HEK293T (cell line): Measurements from ENCODE around the gene MYLK4.

Source experiments
- CTCF ChIA-PET: fragments of 350-600 bp; formaldehyde crosslinking; extraction: SDS; loops from one replicate; lab custom pipeline; 2021; ENCODE audit warnings: antibody characterized with exemption, inconsistent platforms; lab: Yijun Ruan, JAX
- POLR2A ChIA-PET: fragments of 350-600 bp; formaldehyde crosslinking; extraction: SDS; loops from one replicate; lab custom pipeline; 2020; ENCODE audit warnings: antibody characterized with exemption, inconsistent platforms; lab: Yijun Ruan, JAX
- DNase-seq: peaks from one replicate; pipeline ENCODE4 v3.0.0; 2012; ENCODE audit warnings: mixed read lengths; ENCODE audit errors: extremely low spot score
- ARNT ChIP-seq: fragments of 450-650 bp; IDR thresholded peaks from 2 replicates; pipeline ENCODE4 v1.6.1; 2017; ENCODE audit warnings: mild to moderate bottlenecking
- BHLHE40 ChIP-seq: fragments of 450-650 bp; IDR thresholded peaks from 2 replicates; pipeline ENCODE4 v1.6.1; 2016; ENCODE audit warnings: mild to moderate bottlenecking, moderate library complexity, borderline replicate concordance
- CTBP1 ChIP-seq: fragments of 450-650 bp; IDR thresholded peaks from 2 replicates; pipeline ENCODE4 v1.6.1; 2016; ENCODE audit warnings: borderline replicate concordance
- ELF4 ChIP-seq: fragments of 450-650 bp; IDR thresholded peaks from 2 replicates; pipeline ENCODE4 v1.6.1; 2017; ENCODE audit warnings: antibody characterized with exemption
- FOXA1 ChIP-seq: fragments of 450-650 bp; IDR thresholded peaks from 2 replicates; pipeline ENCODE4 v1.6.1; 2016; ENCODE audit warnings: mild to moderate bottlenecking
- FOXK2 ChIP-seq: fragments of 450-650 bp; IDR thresholded peaks from 2 replicates; pipeline ENCODE4 v1.6.1; 2016; ENCODE audit warnings: mild to moderate bottlenecking
- FOXM1 ChIP-seq: fragments of 450-650 bp; IDR thresholded peaks from 2 replicates; pipeline ENCODE4 v1.6.1; 2017; ENCODE audit warnings: mild to moderate bottlenecking, borderline replicate concordance
- HDGF ChIP-seq: fragments of 450-650 bp; IDR thresholded peaks from 2 replicates; pipeline ENCODE4 v1.6.1; 2017; ENCODE audit warnings: antibody characterized with exemption, borderline replicate concordance
- L3MBTL2 ChIP-seq: fragments of 450-650 bp; conservative IDR thresholded peaks from 2 replicates; pipeline ENCODE4 v1.6.1; 2016; ENCODE audit warnings: mild to moderate bottlenecking
- LEF1 ChIP-seq: fragments of 450-650 bp; IDR thresholded peaks from 2 replicates; pipeline ENCODE4 v1.6.1; 2017; ENCODE audit warnings: mild to moderate bottlenecking, borderline replicate concordance
- NFRKB ChIP-seq: fragments of 450-650 bp; IDR thresholded peaks from 2 replicates; pipeline ENCODE4 v1.6.1; 2016; ENCODE audit warnings: mild to moderate bottlenecking, moderate library complexity
- SP1 ChIP-seq: fragments of 450-650 bp; IDR thresholded peaks from 2 replicates; pipeline ENCODE4 v1.6.1; 2017
- SUZ12 ChIP-seq: fragments of 450-650 bp; IDR thresholded peaks from 2 replicates; pipeline ENCODE4 v1.6.1; 2016; ENCODE audit warnings: mild to moderate bottlenecking
- TARDBP ChIP-seq: fragments of 450-650 bp; IDR thresholded peaks from 2 replicates; pipeline ENCODE4 v1.6.1; 2016
- ZNF384 ChIP-seq: fragments of 450-650 bp; IDR thresholded peaks from 2 replicates; pipeline ENCODE4 v1.6.1; 2016
- TF ChIP-seq, protein P1 (sequence below): fragments of 450-650 bp; IDR thresholded peaks from 2 replicates; pipeline ENCODE4 v1.6.1; 2016

Gene MYLK4

DNA sequence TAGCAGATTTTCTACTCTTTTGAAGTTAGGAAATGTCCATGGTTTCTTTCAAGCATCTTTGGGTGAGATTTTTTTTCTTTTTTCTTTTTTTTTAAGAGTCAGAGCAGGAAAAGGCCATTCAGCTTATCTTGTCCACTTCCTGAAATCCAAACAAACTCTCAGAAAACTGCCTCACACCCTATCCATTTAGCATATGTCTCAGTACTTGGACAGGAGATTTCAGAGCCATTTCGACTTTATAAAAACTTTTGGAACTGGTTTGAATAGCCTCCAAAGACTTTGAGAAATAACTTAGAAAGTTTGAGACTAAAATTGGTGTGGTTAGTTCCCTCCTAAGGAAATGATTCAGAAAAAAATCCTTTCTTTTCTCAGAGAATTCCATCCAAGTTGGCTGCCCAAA is 125.1 kb downstream of the MYLK4 start:
- no peak for TF ChIP-seq TARDBP
- POLR2A ChIA-PET, result no interaction called here
- CTCF ChIA-PET, result interaction anchor here (1.8 kb wide), 1 partner anchor 9 kb away, joined by 7 read pairs; no protein-coding TSS in a partner anchor
- DNase-seq, result no peak

DNA sequence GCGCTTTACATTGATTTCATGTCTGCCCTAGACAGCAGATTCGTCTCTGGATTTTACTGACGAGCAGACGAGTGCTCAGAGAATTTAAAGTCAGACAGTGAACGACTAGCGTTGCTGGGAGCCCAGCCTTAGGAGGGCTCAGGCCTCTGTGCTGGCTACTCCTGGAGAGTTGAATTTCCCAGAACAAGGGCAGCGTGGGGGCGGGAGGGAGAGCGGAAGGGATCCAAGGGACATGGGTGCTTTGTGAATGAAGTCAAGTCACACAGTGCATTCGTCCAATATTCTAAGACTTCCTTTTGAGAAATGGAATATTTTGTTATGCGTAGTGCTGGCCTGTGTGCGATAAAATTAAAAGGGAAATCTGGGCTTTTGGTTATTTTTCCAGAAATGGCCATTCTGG is 126.5 kb downstream of the MYLK4 start:
- ChIA-PET CTCF (no interaction called here), POLR2A (no interaction called here)
- TF ChIP-seq CTBP1 (no peak), LEF1 (no peak)
- no peak for DNase-seq

DNA sequence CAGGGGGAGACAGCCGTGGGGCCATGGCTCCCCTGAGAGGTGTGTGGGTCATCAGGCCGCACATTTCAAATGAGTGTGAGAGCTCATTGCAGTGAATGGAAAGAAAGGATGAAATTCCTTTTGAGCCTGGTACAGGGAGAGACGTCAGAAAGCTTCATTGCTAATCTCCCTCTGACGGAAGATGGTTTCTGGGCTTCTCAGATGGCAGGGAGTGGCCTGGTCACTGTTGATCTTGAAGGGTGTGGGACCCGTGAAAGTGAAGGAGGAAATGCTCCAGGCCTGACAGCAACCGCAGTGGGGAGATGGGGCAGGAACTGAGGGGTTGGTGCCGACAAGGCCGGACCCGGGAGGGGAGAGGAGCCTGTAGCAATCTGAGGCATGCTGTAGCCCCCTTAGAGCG is 127.4 kb downstream of the MYLK4 start:
- CTCF ChIA-PET, result interaction anchor here (0.6 kb wide), 1 partner anchor 269 kb away, joined by 3 read pairs; no protein-coding TSS in a partner anchor
- no peak for TF ChIP-seq L3MBTL2
- no peak for TF ChIP-seq LEF1
- no peak for TF ChIP-seq FOXK2
- TF ChIP-seq FOXM1, result no peak
- TF ChIP-seq TARDBP, result no peak
- no peak for TF ChIP-seq SUZ12
- TF ChIP-seq NFRKB, result no peak
- no peak for TF ChIP-seq ELF4
- no peak for TF ChIP-seq ZNF384
- DNase-seq, result no peak
- POLR2A ChIA-PET, result no interaction called here

DNA sequence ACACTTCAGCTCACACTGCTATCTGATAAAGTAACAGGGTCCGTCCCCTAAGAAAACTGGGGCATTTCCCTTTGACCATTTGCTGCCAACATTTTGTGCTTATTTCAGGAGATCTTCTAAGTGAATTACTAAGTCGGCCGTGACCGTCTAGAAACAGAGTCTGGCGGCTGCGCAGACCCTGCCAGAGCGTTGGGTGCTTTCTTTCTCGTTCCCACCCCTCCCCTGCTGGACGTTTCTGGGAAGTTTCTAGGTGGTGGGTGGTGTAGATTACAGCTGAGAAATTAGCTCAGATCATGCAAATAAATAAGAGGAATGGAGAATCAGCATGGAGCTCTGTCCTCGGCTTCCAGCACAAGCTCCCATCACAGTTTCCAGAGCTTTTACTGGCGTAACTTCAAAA is 128.1 kb downstream of the MYLK4 start:
- CTCF ChIA-PET, result interaction anchor here (0.6 kb wide), 1 partner anchor 269 kb away, joined by 3 read pairs; no protein-coding TSS in a partner anchor
- DNase-seq, result no peak
- POLR2A ChIA-PET, result no interaction called here
- no peak for TF ChIP-seq FOXM1
- no peak for TF ChIP-seq FOXA1
- no peak for TF ChIP-seq BHLHE40
- TF ChIP-seq FOXK2, result no peak
- TF ChIP-seq HDGF, result no peak
- no peak for TF ChIP-seq L3MBTL2
- TF ChIP-seq ARNT, result no peak
- TF ChIP-seq CTBP1, result no peak
- no peak for TF ChIP-seq SUZ12
- TF ChIP-seq, protein P1, sequence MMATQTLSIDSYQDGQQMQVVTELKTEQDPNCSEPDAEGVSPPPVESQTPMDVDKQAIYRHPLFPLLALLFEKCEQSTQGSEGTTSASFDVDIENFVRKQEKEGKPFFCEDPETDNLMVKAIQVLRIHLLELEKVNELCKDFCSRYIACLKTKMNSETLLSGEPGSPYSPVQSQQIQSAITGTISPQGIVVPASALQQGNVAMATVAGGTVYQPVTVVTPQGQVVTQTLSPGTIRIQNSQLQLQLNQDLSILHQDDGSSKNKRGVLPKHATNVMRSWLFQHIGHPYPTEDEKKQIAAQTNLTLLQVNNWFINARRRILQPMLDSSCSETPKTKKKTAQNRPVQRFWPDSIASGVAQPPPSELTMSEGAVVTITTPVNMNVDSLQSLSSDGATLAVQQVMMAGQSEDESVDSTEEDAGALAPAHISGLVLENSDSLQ, result no peak
- no peak for TF ChIP-seq NFRKB
- TF ChIP-seq LEF1, result no peak

DNA sequence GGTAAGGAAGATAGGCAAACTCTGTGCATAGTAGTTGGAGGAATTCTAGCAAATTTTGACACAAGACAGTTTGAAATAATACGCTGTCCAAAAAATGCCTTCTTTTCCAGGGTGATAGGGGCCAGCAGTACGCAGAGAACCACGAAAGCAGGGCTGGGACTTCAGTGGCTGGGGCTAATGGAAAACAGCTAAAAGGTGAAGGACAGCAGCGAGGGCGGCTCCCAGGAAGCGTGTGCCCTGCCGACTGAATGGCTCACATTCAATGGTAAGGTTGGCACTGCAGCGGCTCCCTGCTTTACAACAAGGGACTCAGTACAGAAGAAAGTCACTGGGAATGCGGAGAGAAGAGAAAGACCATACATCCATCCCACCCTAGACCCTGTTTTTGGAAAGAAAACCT is 131.1 kb downstream of the MYLK4 start:
- ChIA-PET POLR2A (no interaction called here), CTCF (no interaction called here)
- TF ChIP-seq SP1 (no peak), BHLHE40 (no peak), FOXA1 (no peak), NFRKB (no peak), CTBP1 (no peak), HDGF (no peak), FOXK2 (no peak), ARNT (no peak), ZNF384 (no peak), LEF1 (no peak), ELF4 (no peak), SUZ12 (no peak), TARDBP (no peak), L3MBTL2 (no peak), FOXM1 (no peak)
- TF ChIP-seq, protein P1, result no peak
- DNase-seq, result no peak

DNA sequence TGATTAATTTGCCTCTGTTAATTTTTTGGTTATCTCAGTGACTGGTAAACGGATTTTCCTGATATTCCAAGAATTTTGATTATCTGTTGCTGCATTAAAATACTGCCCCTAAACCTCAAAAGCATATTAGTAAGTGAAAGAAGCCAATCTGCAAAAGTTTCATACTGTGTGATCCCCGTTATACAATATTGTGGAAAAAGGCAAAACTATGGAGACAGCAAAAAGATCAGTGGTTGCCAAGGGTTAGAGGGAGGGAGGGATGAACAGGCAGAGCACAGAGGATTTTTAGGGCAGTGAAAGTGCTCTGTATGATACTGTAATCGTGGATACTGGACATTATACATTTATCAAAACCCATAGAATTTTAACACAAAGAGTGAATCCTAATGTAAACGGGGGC is 133.0 kb downstream of the MYLK4 start:
- ChIA-PET POLR2A (no interaction called here), CTCF (no interaction called here)
- DNase-seq, result no peak
- TF ChIP-seq ZNF384, result no peak
- no peak for TF ChIP-seq ARNT
- no peak for TF ChIP-seq ELF4
- TF ChIP-seq, protein P1, result no peak
- no peak for TF ChIP-seq NFRKB
- TF ChIP-seq LEF1, result no peak
- no peak for TF ChIP-seq SP1
- no peak for TF ChIP-seq HDGF
- TF ChIP-seq FOXM1, result no peak
- TF ChIP-seq L3MBTL2, result no peak
- no peak for TF ChIP-seq CTBP1
- TF ChIP-seq BHLHE40, result no peak
- TF ChIP-seq TARDBP, result no peak
- TF ChIP-seq SUZ12, result no peak
- no peak for TF ChIP-seq FOXK2
- TF ChIP-seq FOXA1, result no peak

DNA sequence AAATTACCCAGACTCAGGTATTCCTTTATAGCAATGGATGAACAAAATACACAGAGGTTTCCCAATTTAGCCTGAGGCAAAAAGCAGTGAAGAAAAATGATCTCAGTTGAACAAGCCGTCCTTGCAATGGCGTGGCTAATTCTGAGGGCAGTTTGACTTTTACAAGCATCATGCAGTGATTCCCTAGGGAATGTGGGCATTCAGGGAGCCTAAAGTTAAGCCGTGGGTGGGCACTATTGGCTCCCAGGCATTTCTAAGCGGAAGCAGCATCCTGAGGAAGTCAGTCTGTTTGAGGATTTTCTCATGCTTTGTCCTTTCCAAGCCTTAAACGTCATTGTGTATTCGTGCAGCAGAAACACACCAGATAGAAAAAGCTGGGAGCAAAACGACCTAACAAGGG is 133.9 kb downstream of the MYLK4 start:
- DNase-seq, result no peak
- CTCF ChIA-PET, result no interaction called here
- POLR2A ChIA-PET, result no interaction called here
- TF ChIP-seq, protein P1, result no peak
- TF ChIP-seq ARNT, result no peak
- TF ChIP-seq SP1, result no peak
- TF ChIP-seq CTBP1, result no peak
- TF ChIP-seq FOXA1, result no peak
- TF ChIP-seq SUZ12, result no peak
- no peak for TF ChIP-seq HDGF
